Measurements from ENCODE around the gene IFNW1. TPM values are rescaled to one million over a fixed set of nuclear protein-coding genes. Genes with fewer than 3 reads are reported as not detected.
A peak's percentile ranks its signal among the peaks of the same experiment; 100 is the strongest.
"Not testable (repeated sequence)": the region's sequence is repeated elsewhere in the genome, so short reads cannot be mapped to it uniquely, and the experiment has no call there.

Gene IFNW1
- total RNA-seq (not detected), polyA plus RNA-seq (not detected), total RNA-seq (0 reads per million in 6 experiments)

GRCh38 chr9:21141427-21141882 lies at the start of gene IFNW1:
Gene IFNW1, minus strand, starts transcription at chr9:21141832. Its CDS starts 262 bp downstream, at chr9:21141570.
- POLR2A ChIA-PET = no interaction called here
- peaks cover 0 to 3% (median 0%) of the 10 kb centered on the region in 9 donors for H3K9me3 Mint-ChIP-seq
- no peak for ATAC-seq
- no peaks in the 10 kb centered on the region for H3K36me3 Mint-ChIP-seq
- peaks cover 0 to 3% (median 0%) of the 10 kb centered on the region in 5 donors for H3K27me3 Mint-ChIP-seq
- no peak within 1 kb of the TSS for H3K27ac Mint-ChIP-seq
- no peak within 1 kb of the TSS for H3K4me3 Mint-ChIP-seq
- DNase-seq = no peak
- peaks cover 6 to 23% (median 12%) of the 10 kb centered on the region in 4 donors for H3K4me1 Mint-ChIP-seq

- ATAC-seq, H3K4me3 Mint-ChIP-seq, H3K9me3 Mint-ChIP-seq, H3K27me3 Mint-ChIP-seq, H3K27ac Mint-ChIP-seq, POLR2A ChIA-PET, DNase-seq, H3K36me3 Mint-ChIP-seq: not testable (repeated sequence)
- peaks cover 8 to 13% (median 12%) of the 10 kb centered on the region in 4 donors for H3K4me1 Mint-ChIP-seq
These were observed 45.9 kb upstream of the IFNW1 start, which contains the start of gene IFNA4 for GRCh38 chr9:21187487-21187886. Gene IFNA4, minus strand, starts transcription at chr9:21187587. Its CDS starts 56 bp downstream, at chr9:21187531.

- Mint-ChIP-seq H3K4me1 (peaks cover 8 to 13% (median 11%) of the 10 kb centered on the region in 4 donors), H3K27ac (peak overlapping the region in 4 of 10 donors; percentile 24 to 58 (median 40))
- H3K4me3 Mint-ChIP-seq, H3K27me3 Mint-ChIP-seq, H3K36me3 Mint-ChIP-seq, POLR2A ChIA-PET, H3K9me3 Mint-ChIP-seq: not testable (repeated sequence)
- DNase-seq = peak in 4 of 10 donors; percentile 22 to 32 (median 31)
- ATAC-seq = peak; percentile 82 to 87
These were observed 41.4 kb upstream of the IFNW1 start for GRCh38 chr9:21182810-21183736.

- no peak for DNase-seq
- no peak overlapping the region for H3K4me3 Mint-ChIP-seq
- H3K27me3 Mint-ChIP-seq = peaks cover 0 to 9% (median 2%) of the 10 kb centered on the region in 5 donors
- no peaks in the 10 kb centered on the region for H3K36me3 Mint-ChIP-seq
- POLR2A ChIA-PET = no interaction called here
- ATAC-seq = no peak
- no peaks in the 10 kb centered on the region for H3K4me1 Mint-ChIP-seq
- H3K27ac Mint-ChIP-seq = no peak overlapping the region
- H3K9me3 Mint-ChIP-seq = no peaks in the 10 kb centered on the region
These were observed 33.0 kb upstream of the IFNW1 start for GRCh38 chr9:21174671-21175070.

GRCh38 chr9:21172156-21172555 lies 30.5 kb upstream of the IFNW1 start:
- DNase-seq (no peak), ATAC-seq (no peak)
- Mint-ChIP-seq H3K27ac (no peak overlapping the region), H3K27me3 (peaks cover 0 to 4% (median under 1%) of the 10 kb centered on the region in 5 donors), H3K4me1 (no peaks in the 10 kb centered on the region), H3K9me3 (no peaks in the 10 kb centered on the region), H3K4me3 (no peak overlapping the region), H3K36me3 (no peaks in the 10 kb centered on the region)
- POLR2A ChIA-PET = no interaction called here

GRCh38 chr9:21171351-21171750 lies 29.7 kb upstream of the IFNW1 start:
- no peaks in the 10 kb centered on the region for H3K36me3 Mint-ChIP-seq
- H3K4me1 Mint-ChIP-seq = no peaks in the 10 kb centered on the region
- POLR2A ChIA-PET = no interaction called here
- no peak overlapping the region for H3K4me3 Mint-ChIP-seq
- ATAC-seq (no peak), DNase-seq (no peak)
- no peaks in the 10 kb centered on the region for H3K9me3 Mint-ChIP-seq
- H3K27ac Mint-ChIP-seq = no peak overlapping the region
- H3K27me3 Mint-ChIP-seq = no peaks in the 10 kb centered on the region

DNA sequence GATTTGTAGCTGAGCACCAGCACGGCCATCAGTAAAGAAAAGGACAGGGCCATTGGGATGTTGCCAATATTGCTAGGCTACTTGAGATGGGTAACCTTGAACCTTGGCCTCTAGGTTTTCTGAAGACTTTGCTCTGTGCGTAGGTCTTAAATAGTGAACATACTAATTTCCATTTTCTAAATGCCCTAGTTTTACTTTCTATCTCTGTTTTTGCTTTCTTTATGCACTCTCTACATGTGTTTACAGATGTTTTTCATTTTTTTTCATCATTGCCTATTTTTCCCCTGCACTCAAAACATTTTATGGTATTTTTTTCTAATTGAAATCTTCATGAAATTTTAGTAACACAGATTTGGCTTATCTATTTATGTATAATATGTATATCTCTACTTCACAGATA lies 24.9 kb upstream of the IFNW1 start, which contains the start of gene IFNA21:
TSS of gene IFNA21 (minus strand) at position 101 of the 400 bp plus-strand sequence. CDS start at position 53, 48 bp downstream.
- H3K36me3 Mint-ChIP-seq, H3K4me3 Mint-ChIP-seq, H3K27me3 Mint-ChIP-seq, H3K9me3 Mint-ChIP-seq, ATAC-seq, DNase-seq, POLR2A ChIA-PET: not testable (repeated sequence)
- peaks cover 7 to 20% (median 18%) of the 10 kb centered on the region in 4 donors for H3K4me1 Mint-ChIP-seq
- peak within 1 kb of the TSS in 1 of 10 donors; percentile 53 for H3K27ac Mint-ChIP-seq

DNA sequence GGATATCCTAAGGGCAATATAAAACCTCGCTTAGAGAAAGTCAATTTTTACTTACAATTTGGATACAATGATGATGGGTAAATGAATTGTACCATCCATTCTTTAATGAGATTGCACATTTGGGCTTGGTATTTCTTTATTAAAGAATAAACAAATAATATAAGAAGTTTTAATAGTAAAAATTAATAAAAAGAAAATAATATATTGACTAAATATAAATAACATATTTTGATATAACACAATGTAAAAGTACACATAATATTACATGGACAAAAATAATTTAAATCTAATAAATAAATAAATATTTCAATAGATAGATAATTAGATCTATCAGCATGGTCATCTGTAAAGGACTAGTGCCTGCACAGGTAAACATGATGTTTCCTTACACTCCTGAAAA lies 23.9 kb upstream of the IFNW1 start:
- no peak overlapping the region for H3K27ac Mint-ChIP-seq
- H3K27me3 Mint-ChIP-seq = peaks cover 0 to 5% (median 0%) of the 10 kb centered on the region in 5 donors

DNA sequence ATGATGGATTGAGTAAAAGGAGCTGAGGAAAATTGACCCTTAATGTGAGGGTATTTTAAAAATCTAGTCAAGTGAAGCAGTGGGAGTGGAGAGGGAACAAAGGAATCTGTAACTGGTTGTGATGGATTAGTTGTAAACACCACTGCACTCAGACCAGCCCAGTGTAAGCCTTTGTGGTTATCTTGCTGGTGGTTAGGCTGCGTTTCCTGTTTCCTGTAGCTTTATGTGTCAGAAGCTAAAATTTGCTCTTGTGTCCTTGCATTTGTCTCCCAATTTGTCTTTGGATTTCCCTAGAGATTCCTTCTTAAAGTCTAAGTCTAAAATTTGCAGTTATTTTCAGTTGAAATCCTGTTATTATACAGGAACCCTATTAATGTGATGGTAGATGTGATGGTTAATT lies 18.5 kb upstream of the IFNW1 start:
- Mint-ChIP-seq H3K4me1 (peaks cover 20 to 45% (median 41%) of the 10 kb centered on the region in 4 donors), H3K36me3 (peaks cover 0 to 15% (median 0%) of the 10 kb centered on the region in 3 donors), H3K27me3 (no peaks in the 10 kb centered on the region), H3K4me3 (peak overlapping the region; percentile 26 to 85 (median 67)), H3K9me3 (peaks cover 2 to 17% (median 4%) of the 10 kb centered on the region in 9 donors), H3K27ac (peak overlapping the region in 9 of 10 donors; percentile 9 to 44 (median 26))
- peak; percentile 57 to 59 for ATAC-seq
- POLR2A ChIA-PET = no interaction called here
- DNase-seq = peak in 3 of 10 donors; percentile 3 to 24 (median 23)

More for the DNA sequence above, 23.9 kb upstream of the IFNW1 start:
- DNase-seq = no peak
- H3K4me1 Mint-ChIP-seq = peaks cover 13 to 30% (median 28%) of the 10 kb centered on the region in 4 donors
- H3K9me3 Mint-ChIP-seq = peaks cover 0 to 2% (median 0%) of the 10 kb centered on the region in 9 donors
- POLR2A ChIA-PET = no interaction called here
- no peak overlapping the region for H3K4me3 Mint-ChIP-seq
- H3K36me3 Mint-ChIP-seq = no peaks in the 10 kb centered on the region
- no peak for ATAC-seq

DNA sequence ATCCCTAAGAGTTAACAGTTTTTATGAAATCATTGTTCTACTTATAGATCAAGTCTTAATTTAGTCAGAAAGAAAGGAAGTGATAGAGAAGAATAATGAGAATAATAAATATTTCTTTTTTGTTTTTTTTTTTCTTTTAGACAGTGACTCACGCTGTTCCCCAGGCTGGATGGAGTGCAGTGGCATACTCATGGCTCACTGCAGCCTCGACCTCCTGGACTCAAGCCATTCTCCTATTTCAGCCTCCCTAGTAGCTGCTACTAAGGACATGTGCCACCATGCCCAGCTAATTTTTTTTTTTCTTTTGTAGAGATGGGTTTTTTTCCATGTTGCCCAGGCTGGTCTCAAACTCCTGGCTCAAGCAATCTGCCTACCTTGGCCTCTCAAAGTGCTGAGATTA lies 13.9 kb upstream of the IFNW1 start:
- H3K9me3 Mint-ChIP-seq = peaks cover 0 to 17% (median 4%) of the 10 kb centered on the region in 9 donors
- no peak for ATAC-seq
- peaks cover 0 to 3% (median 0%) of the 10 kb centered on the region in 5 donors for H3K27me3 Mint-ChIP-seq
- POLR2A ChIA-PET = no interaction called here
- no peak overlapping the region for H3K4me3 Mint-ChIP-seq
- H3K36me3 Mint-ChIP-seq = peaks cover 0 to 15% (median 0%) of the 10 kb centered on the region in 3 donors
- H3K4me1 Mint-ChIP-seq = peaks cover 10 to 20% (median 20%) of the 10 kb centered on the region in 4 donors
- no peak for DNase-seq
- H3K27ac Mint-ChIP-seq = no peak overlapping the region

DNA sequence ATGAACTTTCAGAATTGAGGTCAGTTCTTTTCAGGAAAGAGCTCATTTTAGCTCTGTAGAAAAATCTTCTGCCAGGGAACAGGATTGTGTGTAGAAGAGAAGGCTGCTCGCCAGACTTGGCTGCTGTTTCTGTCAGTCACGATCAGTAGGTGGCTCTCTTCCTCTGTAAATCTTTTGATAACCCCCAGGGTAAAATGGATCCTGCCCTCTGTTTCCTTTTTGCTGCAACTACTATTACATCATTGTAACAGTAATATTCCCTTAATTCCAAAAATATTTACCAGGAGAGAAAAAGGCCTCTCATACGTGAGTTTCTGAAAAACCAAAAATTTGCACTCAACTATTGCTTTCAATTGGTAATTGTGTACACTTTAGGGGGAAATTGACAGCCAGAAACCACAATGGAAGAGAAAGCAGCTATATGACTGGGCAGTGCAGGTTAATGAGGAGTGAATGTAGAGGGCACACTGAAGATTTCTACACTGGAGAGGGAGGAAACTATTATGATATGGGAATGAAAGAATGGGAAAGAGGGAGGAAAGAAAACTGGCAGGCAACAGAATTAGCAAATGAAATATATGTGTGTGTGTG lies 12.5 kb upstream of the IFNW1 start:
- Mint-ChIP-seq H3K36me3 (peaks cover 0 to 15% (median 2%) of the 10 kb centered on the region in 3 donors), H3K27me3 (peaks cover 0 to 3% (median 0%) of the 10 kb centered on the region in 5 donors), H3K4me1 (peaks cover 6 to 10% (median 9%) of the 10 kb centered on the region in 4 donors), H3K9me3 (peaks cover under 1 to 17% (median 5%) of the 10 kb centered on the region in 9 donors), H3K4me3 (no peak overlapping the region), H3K27ac (no peak overlapping the region)
- DNase-seq (peak in 4 of 10 donors; percentile 2 to 26 (median 14)), ATAC-seq (peak; percentile 62 to 68)
- POLR2A ChIA-PET = no interaction called here

- ATAC-seq (no peak), DNase-seq (no peak)
- POLR2A ChIA-PET = no interaction called here
- Mint-ChIP-seq H3K27ac (no peak overlapping the region), H3K4me1 (peaks cover 4 to 7% (median 6%) of the 10 kb centered on the region in 4 donors), H3K27me3 (peaks cover 0 to 3% (median 0%) of the 10 kb centered on the region in 5 donors), H3K36me3 (peaks cover 0 to 18% (median 7%) of the 10 kb centered on the region in 3 donors), H3K9me3 (peaks cover 5 to 23% (median 10%) of the 10 kb centered on the region in 9 donors), H3K4me3 (no peak overlapping the region)
These were observed 11.8 kb upstream of the IFNW1 start for GRCh38 chr9:21153336-21154017.
